ENCODE results near the gene STIM2. TPM values are rescaled to one million over a fixed set of nuclear protein-coding genes. Genes with fewer than 3 reads are reported as not detected.

The STIM2 gene
- total RNA-seq, 1 experiment from 2014 or later = 203 TPM

DNA sequence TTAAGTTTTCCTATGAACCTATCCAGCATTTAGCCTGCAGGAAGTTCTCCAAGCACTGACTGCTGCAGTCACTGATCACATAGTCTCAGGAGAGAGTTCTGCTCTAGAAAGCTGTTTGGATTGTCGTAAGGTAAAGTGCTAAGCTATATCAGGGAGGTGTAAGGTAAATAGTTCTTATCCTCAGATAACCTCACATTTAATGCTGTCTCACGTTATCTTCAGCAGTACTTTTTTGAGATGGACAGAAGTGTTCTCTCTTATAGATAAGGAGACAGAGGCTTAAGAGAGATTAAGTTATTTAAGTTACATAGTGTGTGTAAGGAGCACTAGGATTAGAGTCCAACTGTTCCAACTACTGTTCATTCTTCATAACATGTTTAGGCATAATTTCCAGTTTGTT lies 77.9 kb downstream of the STIM2 start:
- no peaks in the 10 kb centered on the region for H3K9me2 ChIP-seq (replicated peaks; ENCODE audit: insufficient read depth, low read length)
- no peaks in the 10 kb centered on the region for H3K27me3 ChIP-seq (ENCODE audit: low read length)
- no peak overlapping the region for H2AFZ ChIP-seq (ENCODE audit: low read length)
- no peak overlapping the region for H3K4me3 ChIP-seq (ENCODE audit: low read length)
- H3K4me1 ChIP-seq (ENCODE audit: low read length) = peaks cover 68% of the 10 kb centered on the region
- H3K27ac ChIP-seq (ENCODE audit: low read length) = peak overlapping the region; percentile 66; the same call in 1 of the 2 replicates
- H3K9ac ChIP-seq (ENCODE audit: low read length) = no peak overlapping the region
- H3K9me3 ChIP-seq (ENCODE audit: low read length) = no peaks in the 10 kb centered on the region
- H3K36me3 ChIP-seq (ENCODE audit: insufficient read depth, low read length) = 0 out of 2 replicates have a peak, but pooled peaks cover 4% of the 10 kb centered on the region
- no peaks in the 10 kb centered on the region for H4K20me1 ChIP-seq (ENCODE audit: insufficient read depth, low read depth, low read length)
- no peak overlapping the region for H3K4me2 ChIP-seq (ENCODE audit: low read depth, low read length, poor library complexity, severe bottlenecking)
- no peak for DNase-seq
- H3K79me2 ChIP-seq (ENCODE audit: low read length) = peaks cover 94% of the 10 kb centered on the region

DNA sequence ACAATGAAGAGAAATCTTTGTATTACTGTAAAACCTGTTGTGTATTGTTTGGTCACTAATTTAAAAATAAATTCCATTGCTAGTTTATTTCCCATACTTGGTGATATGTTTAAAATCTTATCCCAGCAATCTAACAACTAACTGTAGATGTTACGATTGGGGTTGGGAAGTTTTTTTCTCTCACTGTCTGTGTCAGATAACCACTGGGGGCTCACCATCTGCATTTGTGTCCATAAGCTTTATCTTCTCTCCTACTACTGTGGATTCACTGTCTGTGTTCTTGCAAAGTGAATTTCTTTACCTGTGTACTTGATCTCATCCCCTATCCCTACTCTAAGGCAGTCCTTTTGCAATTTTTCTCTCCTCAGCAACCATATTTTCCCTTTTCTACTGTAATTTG lies 81.3 kb downstream of the STIM2 start:
- H3K27ac ChIP-seq (ENCODE audit: low read length) = peak overlapping the region; percentile 66; the same call in 1 of the 2 replicates
- H3K9me2 ChIP-seq (replicated peaks; ENCODE audit: insufficient read depth, low read length) = no peaks in the 10 kb centered on the region
- H3K79me2 ChIP-seq (ENCODE audit: low read length) = peaks cover 98% of the 10 kb centered on the region
- no peaks in the 10 kb centered on the region for H3K9me3 ChIP-seq (ENCODE audit: low read length)
- DNase-seq = no peak
- H3K4me2 ChIP-seq (ENCODE audit: low read depth, low read length, poor library complexity, severe bottlenecking) = peak overlapping the region; percentile 46
- H3K9ac ChIP-seq (ENCODE audit: low read length) = no peak overlapping the region
- no peaks in the 10 kb centered on the region for H4K20me1 ChIP-seq (ENCODE audit: insufficient read depth, low read depth, low read length)
- no peak overlapping the region for H3K4me3 ChIP-seq (ENCODE audit: low read length)
- H3K27me3 ChIP-seq (ENCODE audit: low read length) = no peaks in the 10 kb centered on the region
- H3K4me1 ChIP-seq (ENCODE audit: low read length) = peaks cover 47% of the 10 kb centered on the region
- no peak overlapping the region for H2AFZ ChIP-seq (ENCODE audit: low read length)
- 0 out of 2 replicates have a peak, but pooled peaks cover 12% of the 10 kb centered on the region for H3K36me3 ChIP-seq (ENCODE audit: insufficient read depth, low read length)

DNA sequence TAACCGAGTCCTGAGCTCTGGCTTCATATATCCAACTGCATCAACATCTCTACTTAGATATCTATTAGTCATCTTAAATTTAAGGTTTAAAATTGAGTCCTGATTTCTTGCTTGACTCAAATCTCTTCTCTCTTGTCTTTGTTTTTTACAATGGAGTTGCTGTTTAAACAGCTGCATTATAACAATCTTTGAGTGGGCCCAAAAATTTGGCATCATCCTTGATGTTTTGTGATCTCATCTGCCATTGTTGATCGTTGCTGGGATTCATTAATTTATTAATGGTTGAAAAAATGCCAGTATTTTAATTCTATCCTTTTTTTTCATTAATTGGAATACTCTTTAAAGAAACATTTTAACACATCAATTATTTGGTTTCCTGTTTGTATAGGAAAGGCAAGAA lies 82.2 kb downstream of the STIM2 start:
- Histone ChIP-seq H2AFZ (ENCODE audit: low read length) (no peak overlapping the region), H3K9me3 (ENCODE audit: low read length) (no peaks in the 10 kb centered on the region), H3K9me2 (replicated peaks; ENCODE audit: insufficient read depth, low read length) (no peaks in the 10 kb centered on the region), H4K20me1 (ENCODE audit: insufficient read depth, low read depth, low read length) (no peaks in the 10 kb centered on the region), H3K4me3 (ENCODE audit: low read length) (no peak overlapping the region), H3K36me3 (ENCODE audit: insufficient read depth, low read length) (0 out of 2 replicates have a peak, but pooled peaks cover 15% of the 10 kb centered on the region), H3K79me2 (ENCODE audit: low read length) (peaks cover 98% of the 10 kb centered on the region), H3K27me3 (ENCODE audit: low read length) (no peaks in the 10 kb centered on the region), H3K9ac (ENCODE audit: low read length) (no peak overlapping the region), H3K4me2 (ENCODE audit: low read depth, low read length, poor library complexity, severe bottlenecking) (no peak overlapping the region), H3K27ac (ENCODE audit: low read length) (no peak overlapping the region), H3K4me1 (ENCODE audit: low read length) (peaks cover 47% of the 10 kb centered on the region)
- no peak for DNase-seq

DNA sequence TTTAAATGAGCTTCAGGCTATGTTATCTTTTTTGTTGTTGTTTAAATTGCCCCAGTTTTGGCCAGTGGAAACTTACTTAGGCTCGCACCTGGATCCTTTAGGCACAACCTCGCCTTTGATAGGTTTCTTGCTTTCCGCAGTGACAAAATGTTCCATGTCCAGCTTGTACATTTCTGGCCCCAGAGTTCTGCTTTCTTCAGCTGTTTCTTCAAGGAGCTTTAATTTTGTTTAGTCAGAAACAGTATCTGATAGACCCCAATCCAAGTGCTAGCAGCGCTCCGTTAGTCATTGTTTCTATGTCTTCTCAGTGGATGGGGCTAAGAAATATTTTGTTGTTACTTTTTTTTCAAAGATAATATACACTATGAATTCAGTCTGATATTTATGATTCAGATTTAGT lies 82.8 kb downstream of the STIM2 start:
- H3K79me2 ChIP-seq (ENCODE audit: low read length) = peaks cover 99% of the 10 kb centered on the region
- no peaks in the 10 kb centered on the region for H4K20me1 ChIP-seq (ENCODE audit: insufficient read depth, low read depth, low read length)
- no peaks in the 10 kb centered on the region for H3K9me3 ChIP-seq (ENCODE audit: low read length)
- no peaks in the 10 kb centered on the region for H3K27me3 ChIP-seq (ENCODE audit: low read length)
- no peak overlapping the region for H3K27ac ChIP-seq (ENCODE audit: low read length)
- H3K4me1 ChIP-seq (ENCODE audit: low read length) = peaks cover 43% of the 10 kb centered on the region
- no peak overlapping the region for H3K9ac ChIP-seq (ENCODE audit: low read length)
- no peak overlapping the region for H3K4me2 ChIP-seq (ENCODE audit: low read depth, low read length, poor library complexity, severe bottlenecking)
- 0 out of 2 replicates have a peak, but pooled peaks cover 15% of the 10 kb centered on the region for H3K36me3 ChIP-seq (ENCODE audit: insufficient read depth, low read length)
- H3K9me2 ChIP-seq (replicated peaks; ENCODE audit: insufficient read depth, low read length) = no peaks in the 10 kb centered on the region
- no peak for DNase-seq
- no peak overlapping the region for H3K4me3 ChIP-seq (ENCODE audit: low read length)
- no peak overlapping the region for H2AFZ ChIP-seq (ENCODE audit: low read length)

DNA sequence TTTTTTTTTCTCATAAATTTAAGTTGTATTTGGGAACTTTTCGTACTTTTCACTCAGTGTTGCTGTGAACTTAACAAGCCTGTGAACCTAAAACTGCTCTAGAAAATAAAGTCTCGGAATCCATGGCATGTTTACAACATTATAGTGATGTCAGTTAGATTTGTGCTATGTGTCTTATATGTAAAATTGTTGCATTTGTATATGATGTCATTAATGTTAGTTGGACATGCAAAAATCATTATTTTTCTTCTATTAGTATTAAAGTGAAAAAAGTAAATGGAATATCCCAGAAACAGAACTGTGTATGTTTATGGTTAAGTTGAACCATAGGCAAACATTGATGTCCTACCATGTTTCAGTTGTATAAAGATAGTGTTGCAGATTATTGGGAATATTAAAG lies 85.2 kb downstream of the STIM2 start:
- Histone ChIP-seq H2AFZ (ENCODE audit: low read length) (no peak overlapping the region), H4K20me1 (ENCODE audit: insufficient read depth, low read depth, low read length) (no peaks in the 10 kb centered on the region), H3K27ac (ENCODE audit: low read length) (no peak overlapping the region), H3K9me3 (ENCODE audit: low read length) (no peaks in the 10 kb centered on the region), H3K4me3 (ENCODE audit: low read length) (no peak overlapping the region), H3K9me2 (replicated peaks; ENCODE audit: insufficient read depth, low read length) (no peaks in the 10 kb centered on the region), H3K27me3 (ENCODE audit: low read length) (no peaks in the 10 kb centered on the region), H3K79me2 (ENCODE audit: low read length) (peaks cover 98% of the 10 kb centered on the region), H3K9ac (ENCODE audit: low read length) (no peak overlapping the region), H3K36me3 (ENCODE audit: insufficient read depth, low read length) (peaks cover 26% of the 10 kb centered on the region), H3K4me2 (ENCODE audit: low read depth, low read length, poor library complexity, severe bottlenecking) (no peak overlapping the region), H3K4me1 (ENCODE audit: low read length) (peaks cover 19% of the 10 kb centered on the region)
- no peak for DNase-seq

DNA sequence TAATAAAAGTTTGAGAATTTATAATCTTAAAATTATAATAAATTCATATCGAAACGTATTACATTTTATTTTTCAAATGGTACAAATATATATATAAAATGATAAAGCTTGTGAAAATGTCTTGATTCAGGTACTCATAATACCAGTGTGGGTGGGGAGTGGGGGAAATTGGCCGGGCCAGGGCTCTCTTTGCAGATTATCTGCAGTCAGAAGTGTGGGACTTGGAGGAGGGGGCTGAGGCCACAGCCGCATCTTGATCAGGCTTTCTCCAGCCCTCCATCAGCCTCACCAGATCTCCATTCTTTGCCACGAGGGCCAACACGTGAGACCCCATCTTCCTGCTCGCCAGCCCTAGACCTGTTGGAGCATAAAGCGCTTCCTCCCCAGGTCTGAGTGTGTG lies 86.7 kb downstream of the STIM2 start:
- H3K9me2 ChIP-seq (replicated peaks; ENCODE audit: insufficient read depth, low read length) = no peaks in the 10 kb centered on the region
- H3K36me3 ChIP-seq (ENCODE audit: insufficient read depth, low read length) = peaks cover 22% of the 10 kb centered on the region

DNA sequence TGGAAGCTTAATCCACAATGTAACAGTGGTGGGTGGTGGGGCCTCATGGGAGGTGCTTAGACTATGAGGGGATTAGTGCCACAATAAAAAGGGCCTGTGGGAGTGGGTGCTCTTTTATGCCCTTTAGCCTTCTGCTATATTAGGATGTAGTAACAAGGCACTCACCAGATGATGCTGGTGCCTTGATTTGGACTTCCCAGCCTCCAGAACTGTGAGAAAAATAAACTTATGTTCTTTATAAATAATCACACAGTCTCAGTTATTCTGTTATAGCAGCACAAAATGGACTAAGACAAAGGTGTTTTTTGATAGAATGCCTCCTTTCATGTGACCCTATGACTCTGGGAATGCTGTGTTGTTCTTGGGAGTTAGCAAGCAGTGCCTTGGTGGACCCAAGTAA lies 89.8 kb downstream of the STIM2 start:
- Histone ChIP-seq H3K36me3 (ENCODE audit: insufficient read depth, low read length) (peaks cover 13% of the 10 kb centered on the region), H3K4me1 (ENCODE audit: low read length) (peaks cover 29% of the 10 kb centered on the region), H3K4me2 (ENCODE audit: low read depth, low read length, poor library complexity, severe bottlenecking) (no peak overlapping the region), H3K79me2 (ENCODE audit: low read length) (peaks cover 96% of the 10 kb centered on the region), H2AFZ (ENCODE audit: low read length) (no peak overlapping the region), H3K27me3 (ENCODE audit: low read length) (no peaks in the 10 kb centered on the region), H3K4me3 (ENCODE audit: low read length) (no peak overlapping the region), H3K9me3 (ENCODE audit: low read length) (no peaks in the 10 kb centered on the region), H3K9ac (ENCODE audit: low read length) (no peak overlapping the region), H4K20me1 (ENCODE audit: insufficient read depth, low read depth, low read length) (peaks cover 34% of the 10 kb centered on the region), H3K27ac (ENCODE audit: low read length) (no peak overlapping the region), H3K9me2 (replicated peaks; ENCODE audit: insufficient read depth, low read length) (no peaks in the 10 kb centered on the region)
- no peak for DNase-seq

More for the DNA sequence above, 86.7 kb downstream of the STIM2 start:
- peaks cover 98% of the 10 kb centered on the region for H3K79me2 ChIP-seq (ENCODE audit: low read length)
- peaks cover 10% of the 10 kb centered on the region for H4K20me1 ChIP-seq (ENCODE audit: insufficient read depth, low read depth, low read length)
- no peak for DNase-seq
- H3K4me3 ChIP-seq (ENCODE audit: low read length) = no peak overlapping the region
- no peak overlapping the region for H3K4me2 ChIP-seq (ENCODE audit: low read depth, low read length, poor library complexity, severe bottlenecking)
- no peak overlapping the region for H3K27ac ChIP-seq (ENCODE audit: low read length)
- H3K9me3 ChIP-seq (ENCODE audit: low read length) = no peaks in the 10 kb centered on the region
- H3K9ac ChIP-seq (ENCODE audit: low read length) = no peak overlapping the region
- no peak overlapping the region for H2AFZ ChIP-seq (ENCODE audit: low read length)
- H3K27me3 ChIP-seq (ENCODE audit: low read length) = no peaks in the 10 kb centered on the region
- peaks cover 10% of the 10 kb centered on the region for H3K4me1 ChIP-seq (ENCODE audit: low read length)

DNA sequence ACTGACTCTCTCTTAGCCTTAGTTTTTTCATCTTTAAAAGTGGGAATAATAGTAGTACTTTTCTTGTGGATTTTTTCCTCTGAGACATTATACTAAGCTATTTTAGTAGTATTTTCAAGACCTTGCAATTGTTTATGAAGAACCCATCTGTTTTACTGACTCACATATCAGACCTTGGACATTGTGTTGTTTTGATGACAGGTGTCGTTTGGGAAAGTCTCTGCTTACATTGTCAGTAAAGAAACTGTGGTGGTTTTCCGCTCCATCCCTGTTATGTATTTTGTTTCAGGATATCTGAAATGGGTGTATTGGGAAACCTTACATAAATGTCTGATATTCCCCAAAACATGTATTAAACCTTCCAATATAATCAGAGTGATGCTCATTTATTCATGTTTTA lies 92.2 kb downstream of the STIM2 start:
- Histone ChIP-seq H3K36me3 (ENCODE audit: insufficient read depth, low read length) (peaks cover 24% of the 10 kb centered on the region), H3K9me3 (ENCODE audit: low read length) (no peaks in the 10 kb centered on the region)

More for the DNA sequence above, 92.2 kb downstream of the STIM2 start:
- Histone ChIP-seq H3K4me1 (ENCODE audit: low read length) (peaks cover 25% of the 10 kb centered on the region), H3K27ac (ENCODE audit: low read length) (no peak overlapping the region), H3K79me2 (ENCODE audit: low read length) (peaks cover 97% of the 10 kb centered on the region), H3K27me3 (ENCODE audit: low read length) (no peaks in the 10 kb centered on the region), H4K20me1 (ENCODE audit: insufficient read depth, low read depth, low read length) (peaks cover 39% of the 10 kb centered on the region), H3K9ac (ENCODE audit: low read length) (no peak overlapping the region), H3K9me2 (replicated peaks; ENCODE audit: insufficient read depth, low read length) (no peaks in the 10 kb centered on the region), H3K4me3 (ENCODE audit: low read length) (no peak overlapping the region), H3K4me2 (ENCODE audit: low read depth, low read length, poor library complexity, severe bottlenecking) (peak overlapping the region; percentile 9), H2AFZ (ENCODE audit: low read length) (no peak overlapping the region)
- DNase-seq = no peak

Measured in Karpas-422 (cell line).